Neural cell (in vitro differentiated cells): ENCODE results near the gene SPRR2G.

Experiments
- CTCF ChIP-seq: fragments of 450-650 bp; IDR thresholded peaks from 2 replicates; pipeline ENCODE4 v1.5.1; 2014; ENCODE audit warnings: antibody characterized with exemption, mild to moderate bottlenecking, moderate library complexity; ENCODE audit not compliant: poor library complexity, severe bottlenecking
- EP300 ChIP-seq: fragments of 450-650 bp; conservative IDR thresholded peaks from 2 replicates; pipeline ENCODE4 v1.6.1; 2014; ENCODE audit warnings: antibody characterized with exemption, mild to moderate bottlenecking, moderate library complexity; ENCODE audit not compliant: poor library complexity, severe bottlenecking
- EZH2 ChIP-seq: fragments of 200-600, 300-800 bp; shearing (Covaris generic), sonication (generic); IDR thresholded peaks from 2 replicates; pipeline ENCODE4 v1.6.1; 2014; ENCODE audit warnings: antibody characterized with exemption, low read length, borderline replicate concordance, mild to moderate bottlenecking; ENCODE audit not compliant: insufficient read depth, poor library complexity, severe bottlenecking
- MXI1 ChIP-seq: fragments of 450-650 bp; conservative IDR thresholded peaks from 2 replicates; pipeline ENCODE4 v1.6.1; 2014; ENCODE audit warnings: antibody characterized with exemption, mild to moderate bottlenecking; ENCODE audit not compliant: poor library complexity, severe bottlenecking
- POLR2AphosphoS5 ChIP-seq: IDR thresholded peaks from 2 replicates; pipeline ENCODE4 v1.6.1; 2012
- SMC3 ChIP-seq: fragments of 450-650 bp; conservative IDR thresholded peaks from 2 replicates; pipeline ENCODE4 v1.6.1; 2014; ENCODE audit warnings: antibody characterized with exemption, mild to moderate bottlenecking, moderate library complexity; ENCODE audit not compliant: poor library complexity
- TAF1 ChIP-seq: IDR thresholded peaks from 2 replicates; pipeline ENCODE4 v1.6.1; 2012; ENCODE audit warnings: low read depth

GRCh38 chr1:153140484-153140883 lies 10.2 kb downstream of the SPRR2G start:
- TF ChIP-seq CTCF (no peak), EZH2 (no peak), EP300 (no peak), POLR2AphosphoS5 (no peak), MXI1 (no peak), TAF1 (no peak), SMC3 (no peak)
